GM18505 (cell line): Measurements from ENCODE around the gene FAT1.
"Not testable (repeated sequence)": the region's sequence is repeated elsewhere in the genome, so short reads cannot be mapped to it uniquely, and the experiment has no call there.

Source experiments
- ATAC-seq: cut with Tn5 transposase; IDR thresholded peaks from one replicate; pipeline ENCODE4 v1.9.1; 2021; ENCODE audit not compliant: unreplicated experiment
- POLR2A ChIP-seq: IDR thresholded peaks from 4 replicates; pipeline ENCODE4 v1.6.1; 2011; ENCODE audit warnings: borderline replicate concordance; ENCODE audit not compliant: insufficient read depth, insufficient read length; ENCODE audit errors: extremely low read depth

FAT1 gene

GRCh38 chr4:186723292-186724057 lies at the start of gene FAT1:
TSS of gene FAT1 (minus strand) at chr4:186723856. CDS start at chr4:186709827, 14,029 bp downstream.
- ATAC-seq, result no peak
- TF ChIP-seq POLR2A, result no peak

- no peak for TF ChIP-seq POLR2A
- no peak for ATAC-seq
Observed at GRCh38 chr4:186772936-186773487, 49.4 kb upstream of the FAT1 start.

GRCh38 chr4:186771624-186772023 lies 48.0 kb upstream of the FAT1 start:
- no peak for TF ChIP-seq POLR2A
- ATAC-seq, result no peak

- no peak for ATAC-seq
- TF ChIP-seq POLR2A, result no peak
Observed at GRCh38 chr4:186770481-186771175, 47.0 kb upstream of the FAT1 start.

GRCh38 chr4:186767794-186768193 lies 44.1 kb upstream of the FAT1 start:
- ATAC-seq, result no peak

GRCh38 chr4:186765673-186766546 lies 42.3 kb upstream of the FAT1 start:
- no peak for ATAC-seq
- TF ChIP-seq POLR2A, result no peak

More at GRCh38 chr4:186767794-186768193, 44.1 kb upstream of the FAT1 start:
- TF ChIP-seq POLR2A, result no peak

- TF ChIP-seq POLR2A, result no peak
- no peak for ATAC-seq
Observed at GRCh38 chr4:186765138-186765537, 41.5 kb upstream of the FAT1 start.

GRCh38 chr4:186764457-186764856 lies 40.8 kb upstream of the FAT1 start:
- TF ChIP-seq POLR2A, result no peak
- ATAC-seq, result no peak

- no peak for ATAC-seq
- no peak for TF ChIP-seq POLR2A
Observed at GRCh38 chr4:186762865-186763264, 39.2 kb upstream of the FAT1 start.

GRCh38 chr4:186762361-186762760 lies 38.7 kb upstream of the FAT1 start:
- ATAC-seq, result no peak
- no peak for TF ChIP-seq POLR2A

- ATAC-seq, result not testable (repeated sequence)
Observed at GRCh38 chr4:186761956-186762355, 38.3 kb upstream of the FAT1 start.

- no peak for ATAC-seq
- no peak for TF ChIP-seq POLR2A
Observed at GRCh38 chr4:186761393-186761792, 37.7 kb upstream of the FAT1 start.

GRCh38 chr4:186760576-186760975 lies 36.9 kb upstream of the FAT1 start:
- ATAC-seq, result no peak
- TF ChIP-seq POLR2A, result no peak
